ENCODE data around the gene SMU1.

Gene SMU1

GRCh38 chr9:33076046-33077004 is at the start of gene SMU1:
TSS of gene SMU1 (minus strand) at chr9:33076674. CDS start at chr9:33076608, 66 bp downstream.
- peak; percentile 98 for DNase-seq

- DNase-seq = no peak
Observed at GRCh38 chr9:33125461-33125860, 49.0 kb upstream of the SMU1 start.

- DNase-seq = no peak
Observed at GRCh38 chr9:33124751-33125381, 48.4 kb upstream of the SMU1 start.

- DNase-seq = no peak
Observed at GRCh38 chr9:33124046-33124445, 47.6 kb upstream of the SMU1 start.

- DNase-seq = no peak
Observed at GRCh38 chr9:33123407-33124031, 47.0 kb upstream of the SMU1 start.

- DNase-seq = no peak
Observed at GRCh38 chr9:33120620-33121019, 44.1 kb upstream of the SMU1 start.

- no peak for DNase-seq
Observed at GRCh38 chr9:33117796-33118195, 41.3 kb upstream of the SMU1 start.

- peak; percentile 33 for DNase-seq
Observed at GRCh38 chr9:33117306-33117705, 40.8 kb upstream of the SMU1 start.

- no peak for DNase-seq
Observed at GRCh38 chr9:33116860-33117259, 40.4 kb upstream of the SMU1 start.

GRCh38 chr9:33114746-33115145 is 38.3 kb upstream of the SMU1 start:
- no peak for DNase-seq

- no peak for DNase-seq
Observed at GRCh38 chr9:33113799-33114547, 37.5 kb upstream of the SMU1 start.

- DNase-seq = no peak
Observed at GRCh38 chr9:33112094-33112493, 35.6 kb upstream of the SMU1 start.

- no peak for DNase-seq
Observed at GRCh38 chr9:33111631-33112030, 35.2 kb upstream of the SMU1 start.

GRCh38 chr9:33110686-33111085 is 34.2 kb upstream of the SMU1 start:
- no peak for DNase-seq

- DNase-seq = no peak
Observed at GRCh38 chr9:33109850-33110595, 33.5 kb upstream of the SMU1 start.

- no peak for DNase-seq
Observed at GRCh38 chr9:33109097-33109496, 32.6 kb upstream of the SMU1 start.

- no peak for DNase-seq
Observed at GRCh38 chr9:33108472-33108871, 32.0 kb upstream of the SMU1 start.

- DNase-seq = no peak
Observed at GRCh38 chr9:33107762-33108161, 31.3 kb upstream of the SMU1 start.

GRCh38 chr9:33106827-33107621 is 30.6 kb upstream of the SMU1 start:
- no peak for DNase-seq

GRCh38 chr9:33106372-33106771 is 29.9 kb upstream of the SMU1 start:
- no peak for DNase-seq

- no peak for DNase-seq
Observed at GRCh38 chr9:33105959-33106358, 29.5 kb upstream of the SMU1 start.

Measured in activated CD4-positive, alpha-beta T cell treated with anti-CD3 and anti-CD28 coated beads, Interleukin-2, Interleukin-6, amounts not matched to agents 100 ng/mL and 50 ng/mL, durations not matched to agents 16 hours and 8 hours (primary cell).